Transverse colon (tissue), 4 donors: ENCODE data around the gene KLC3. TPM values are rescaled to one million over a fixed set of nuclear protein-coding genes. Genes with fewer than 3 reads are reported as not detected.

Experiments
- DNase-seq: peaks from one replicate; pipeline ENCODE4 v3.0.0-alpha.2; 2019
- H3K27ac ChIP-seq, 4 donors: fragments of 200-600 bp; sonication (generic); 2 replicates each; pipeline ENCODE4 v1.5.1; 2016 to 2018; ENCODE audit warnings: inconsistent platforms in 4 of 4
- H3K27me3 ChIP-seq: fragments of 200-600 bp; sonication (generic); 2 replicates; pipeline ENCODE4 v1.5.1; 2017; ENCODE audit warnings: inconsistent platforms
- H3K36me3 ChIP-seq, 4 donors: fragments of 200-600 bp; sonication (generic); 2 replicates each; pipeline ENCODE4 v1.5.1; 2017 to 2019; ENCODE audit warnings: inconsistent platforms in 4 of 4
- H3K4me1 ChIP-seq, 4 donors: fragments of 200-600 bp; sonication (generic); 2 replicates each; pipeline ENCODE4 v1.5.1; 2017 to 2020; ENCODE audit warnings: inconsistent platforms in 4 of 4
- H3K4me3 ChIP-seq, 4 donors: fragments of 200-600 bp; sonication (generic); 1 replicate in 1 of 4; 2 replicates in 3 of 4; pipeline versions ENCODE4 v1.5.1 to v1.6.1; 2017 to 2019; ENCODE audit warnings: inconsistent platforms in 4 of 4
- H3K9me3 ChIP-seq, 2 donors: fragments of 200-600 bp; sonication (generic); 2 replicates each; pipeline ENCODE4 v1.5.1; 2017 to 2019; ENCODE audit warnings: inconsistent platforms in 2 of 2
- EP300 ChIP-seq: sonication (generic); formaldehyde crosslinking; IDR thresholded peaks from one replicate; pipeline ENCODE4 v1.6.1; 2017; ENCODE audit warnings: antibody characterized with exemption, low read depth
- POLR2A ChIP-seq: fragments of 450-650 bp; IDR thresholded peaks from one replicate; pipeline ENCODE4 v1.6.1; 2016; ENCODE audit warnings: antibody characterized with exemption, mild to moderate bottlenecking, moderate library complexity
- POLR2AphosphoS5 ChIP-seq, 3 donors: sonication (generic); formaldehyde crosslinking; IDR thresholded peaks; one replicate each; pipeline ENCODE4 v1.6.1; 2016; ENCODE audit warnings: antibody characterized with exemption in 3 of 3
- WGBS, 2 donors: methylation state at CpG; one replicate each; pipeline ENCODE4 v1.1.5; 2018; ENCODE audit warnings: low coverage in 1 of 2; 5-methylcytosine and 5-hydroxymethylcytosine counted together
- in situ Hi-C, 4 donors: fragments of 200-750 bp; cut with MboI; loops; one replicate each; pipeline versions ENCODE4 v1.15.0 to v1.15.1; 2017; ENCODE audit warnings: low sequenced_read_pairs in 3 of 4, low pct_ligation_motif_present in 1 of 4, low pct_unique_long_range_greater_than_20kb in 1 of 4
- intact Hi-C: fragments of 100-400 bp; cut with DNase I; formaldehyde crosslinking; loops from one replicate; pipeline ENCODE4 v1.15.1; 2023; ENCODE audit warnings: low total_unique reads
- total RNA-seq, 4 donors: library from RNA; depleted of rRNA; stranded (reverse); fragments of >200 nt; gene quantifications; one replicate each; pipeline ENCODE4 v1.1.0, GENCODE V29; 2016
- TF ChIP-seq, protein P1 (sequence below), 5 experiments: fragments of 200-600 bp in 3 of 5; fragments of 450-650 bp in 2 of 5; sonication (generic) in 3 of 5; IDR thresholded peaks; 1 replicate in 2 of 5; 2 replicates in 3 of 5; pipeline ENCODE4 v1.5.1; 2016 to 2017; ENCODE audit warnings: antibody characterized with exemption in 5 of 5, inconsistent platforms in 3 of 5, mild to moderate bottlenecking in 2 of 5, moderate library complexity in 1 of 5

The KLC3 gene
- total RNA-seq, 4 donors from 2014 or later: not detected

DNA sequence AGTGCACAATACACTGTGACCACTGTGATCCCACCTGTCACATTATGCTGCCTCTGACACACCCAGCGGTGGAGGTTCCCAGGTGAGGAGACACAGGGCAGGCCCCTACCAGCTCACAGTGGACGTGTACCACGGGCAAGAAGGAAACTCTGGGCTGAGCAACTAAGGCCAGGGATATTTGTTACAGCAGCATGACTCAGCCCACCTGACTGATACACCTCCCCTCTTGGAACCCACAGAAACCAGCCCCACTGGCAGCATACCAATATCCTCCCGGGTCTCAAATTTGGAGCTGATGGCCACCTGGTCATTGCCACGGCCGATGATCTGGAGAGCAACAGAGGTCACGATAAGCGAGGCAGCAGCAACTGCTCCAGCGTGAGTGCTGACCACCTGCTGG lies 14.9 kb downstream of the KLC3 start:
- intact Hi-C loops: no loop called here
- Histone ChIP-seq H3K36me3 (no peaks in the 10 kb centered on the region), H3K4me3 (no peak overlapping the region), H3K4me1 (no peaks in the 10 kb centered on the region), H3K27me3 (no peaks in the 10 kb centered on the region), H3K27ac (no peak overlapping the region), H3K9me3 (no peaks in the 10 kb centered on the region)
- in situ Hi-C loops: no loop called here
- WGBS, 2 donors: 97 to 98% methylated on average over 6 to 9 of the region's 9 CpGs
- TF ChIP-seq EP300 (no peak), POLR2AphosphoS5 (IDR thresholded peaks at IDR 0.05) (no peak), POLR2A (no peak)
- TF ChIP-seq, protein P1, sequence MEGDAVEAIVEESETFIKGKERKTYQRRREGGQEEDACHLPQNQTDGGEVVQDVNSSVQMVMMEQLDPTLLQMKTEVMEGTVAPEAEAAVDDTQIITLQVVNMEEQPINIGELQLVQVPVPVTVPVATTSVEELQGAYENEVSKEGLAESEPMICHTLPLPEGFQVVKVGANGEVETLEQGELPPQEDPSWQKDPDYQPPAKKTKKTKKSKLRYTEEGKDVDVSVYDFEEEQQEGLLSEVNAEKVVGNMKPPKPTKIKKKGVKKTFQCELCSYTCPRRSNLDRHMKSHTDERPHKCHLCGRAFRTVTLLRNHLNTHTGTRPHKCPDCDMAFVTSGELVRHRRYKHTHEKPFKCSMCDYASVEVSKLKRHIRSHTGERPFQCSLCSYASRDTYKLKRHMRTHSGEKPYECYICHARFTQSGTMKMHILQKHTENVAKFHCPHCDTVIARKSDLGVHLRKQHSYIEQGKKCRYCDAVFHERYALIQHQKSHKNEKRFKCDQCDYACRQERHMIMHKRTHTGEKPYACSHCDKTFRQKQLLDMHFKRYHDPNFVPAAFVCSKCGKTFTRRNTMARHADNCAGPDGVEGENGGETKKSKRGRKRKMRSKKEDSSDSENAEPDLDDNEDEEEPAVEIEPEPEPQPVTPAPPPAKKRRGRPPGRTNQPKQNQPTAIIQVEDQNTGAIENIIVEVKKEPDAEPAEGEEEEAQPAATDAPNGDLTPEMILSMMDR (IDR thresholded peaks at IDR 0.05): no peak
- DNase-seq: no peak

DNA sequence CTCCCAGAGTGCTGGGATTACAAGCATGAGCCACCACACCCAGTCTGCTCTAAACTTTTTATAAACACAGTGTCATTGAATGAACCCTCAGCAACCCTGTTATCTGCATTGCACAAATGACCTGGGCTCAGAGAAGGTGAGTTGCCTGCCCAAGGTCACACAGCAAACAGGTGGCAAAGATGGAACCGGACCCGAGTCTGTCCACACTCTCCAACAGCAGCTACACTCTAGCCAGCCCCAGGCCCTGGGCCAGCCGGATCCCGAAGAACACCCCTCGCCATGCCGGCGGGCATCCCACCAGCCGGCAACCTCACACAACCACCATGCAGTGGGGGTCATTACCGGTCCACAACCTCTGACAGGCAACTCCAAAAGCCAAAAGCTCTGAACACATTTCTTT lies 15.4 kb downstream of the KLC3 start:
- intact Hi-C loops: no loop called here
- WGBS, 2 donors: 93% methylated on average over 2 of the region's 9 CpGs; no CpG with 5 or more reads in 1 of the 2 donors
- in situ Hi-C loops: no loop called here

DNA sequence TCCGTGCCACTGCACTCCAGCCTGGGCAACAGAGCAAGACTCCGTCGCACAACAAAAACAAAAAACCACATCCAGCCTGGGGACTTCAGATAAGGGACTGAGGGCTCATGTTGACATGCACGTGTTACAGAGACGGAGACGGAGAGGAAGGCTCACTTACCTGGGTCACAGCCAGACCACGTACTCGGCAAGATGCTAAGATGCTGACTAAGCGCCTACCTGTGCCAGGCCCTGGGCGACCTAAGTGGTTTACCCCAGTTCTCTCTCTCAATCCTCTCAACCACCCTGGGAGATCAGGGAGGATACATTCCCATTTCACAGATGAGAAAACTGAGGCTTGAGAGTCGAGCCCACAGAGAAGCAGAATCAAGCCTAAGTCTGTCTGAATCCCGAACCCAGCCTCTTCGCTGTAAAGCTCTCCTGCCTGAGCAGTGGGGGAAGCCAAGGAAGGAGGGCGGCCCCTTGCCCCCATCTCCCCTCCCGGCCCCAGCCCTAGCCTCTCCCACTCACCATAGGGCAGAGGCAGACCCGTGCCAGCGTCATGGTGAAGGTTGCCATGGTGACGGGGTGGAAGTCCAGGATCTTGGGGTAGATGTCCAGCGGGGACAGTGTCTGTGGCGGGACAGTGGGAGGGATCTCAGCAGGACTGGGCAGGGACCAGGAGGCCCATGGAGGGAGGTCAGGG lies 16.4 kb downstream of the KLC3 start:
- intact Hi-C loops: no loop called here
- Histone ChIP-seq H3K4me1 (no peaks in the 10 kb centered on the region), H3K36me3 (no peaks in the 10 kb centered on the region), H3K27me3 (no peaks in the 10 kb centered on the region), H3K27ac (no peak overlapping the region), H3K4me3 (no peak overlapping the region), H3K9me3 (no peaks in the 10 kb centered on the region)
- in situ Hi-C loops: no loop called here
- TF ChIP-seq, protein P1 (IDR thresholded peaks at IDR 0.05): no peak
- TF ChIP-seq EP300: no peak
- no peak for TF ChIP-seq POLR2A
- TF ChIP-seq POLR2AphosphoS5 (IDR thresholded peaks at IDR 0.05): no peak
- no peak for DNase-seq
- 80 to 94% methylated on average over 1 to 20 of the region's 20 CpGs for WGBS, 2 donors

More for the DNA sequence above, 15.4 kb downstream of the KLC3 start:
- Histone ChIP-seq H3K4me3 (no peak overlapping the region), H3K36me3 (no peaks in the 10 kb centered on the region), H3K9me3 (no peaks in the 10 kb centered on the region), H3K4me1 (no peaks in the 10 kb centered on the region), H3K27ac (no peak overlapping the region), H3K27me3 (no peaks in the 10 kb centered on the region)
- DNase-seq: no peak
- TF ChIP-seq EP300: no peak

DNA sequence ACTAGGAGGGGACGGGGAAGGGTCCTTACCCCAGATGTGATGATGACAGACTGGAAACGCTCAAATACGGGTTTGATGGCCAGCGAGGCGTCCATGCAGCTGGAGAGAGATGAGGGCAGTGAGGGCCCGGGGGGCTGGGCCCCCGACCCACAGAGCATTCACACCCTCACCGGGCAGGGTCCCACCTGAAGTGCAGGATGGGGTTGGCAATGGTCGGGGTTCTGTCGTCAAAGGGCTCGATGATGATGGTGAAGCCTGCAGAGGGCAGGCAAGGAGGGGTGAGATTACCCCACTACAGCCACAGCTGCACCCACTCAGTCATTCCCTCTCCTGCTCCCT lies 16.9 kb downstream of the KLC3 start:
- 92 to 100% methylated on average over 3 to 11 of the region's 11 CpGs for WGBS, 2 donors
- Histone ChIP-seq H3K4me1 (no peaks in the 10 kb centered on the region), H3K9me3 (no peaks in the 10 kb centered on the region), H3K4me3 (no peak overlapping the region), H3K27ac (no peak overlapping the region), H3K36me3 (no peaks in the 10 kb centered on the region), H3K27me3 (no peaks in the 10 kb centered on the region)
- in situ Hi-C loops: no loop called here
- no peak for TF ChIP-seq EP300
- TF ChIP-seq, protein P1 (IDR thresholded peaks at IDR 0.05): no peak
- TF ChIP-seq POLR2AphosphoS5 (IDR thresholded peaks at IDR 0.05): no peak
- TF ChIP-seq POLR2A: no peak
- DNase-seq: no peak
- intact Hi-C loops: no loop called here
